ENCODE measurements around the gene DESI1.
A peak's percentile ranks its signal among the peaks of the same experiment; 100 is the strongest.
"Not testable (repeated sequence)": the region's sequence is repeated elsewhere in the genome, so short reads cannot be mapped to it uniquely, and the experiment has no call there.

Gene DESI1

GRCh38 chr22:41620589-41621098 is at the start of gene DESI1:
Gene DESI1 (minus strand): TSS chr22:41621043. CDS start chr22:41620839, 204 bp downstream.
- peak in 1 of 3 experiments; percentile 76 for DNase-seq

GRCh38 chr22:41668971-41669911 is 48.4 kb upstream of the DESI1 start:
- DNase-seq = no peak

DNA sequence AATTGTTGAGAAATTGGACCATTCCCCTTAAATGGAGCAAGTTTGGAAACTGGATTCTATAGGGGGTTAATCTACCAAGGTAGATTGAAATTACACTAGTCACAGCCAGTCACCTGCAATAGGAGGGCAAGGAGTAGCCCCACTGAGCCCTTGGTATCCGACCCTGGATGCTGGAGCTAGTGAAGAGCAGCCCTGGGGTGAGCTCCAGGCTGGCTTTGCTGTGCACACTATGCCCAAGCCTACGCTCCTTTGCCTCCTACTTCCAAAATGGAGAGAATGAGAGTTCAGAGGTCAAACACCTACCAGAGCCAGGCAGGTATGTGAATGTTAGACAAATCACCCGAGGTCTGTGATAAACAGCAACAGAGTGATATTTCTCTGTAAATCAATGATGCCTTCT is 44.1 kb upstream of the DESI1 start:
- DNase-seq = no peak

- no peak for DNase-seq
Observed at GRCh38 chr22:41664490-41664889, 43.6 kb upstream of the DESI1 start.

GRCh38 chr22:41663594-41663993 is 42.8 kb upstream of the DESI1 start:
- DNase-seq = not testable (repeated sequence)

GRCh38 chr22:41661713-41662112 is 40.9 kb upstream of the DESI1 start:
- no peak for DNase-seq

DNA sequence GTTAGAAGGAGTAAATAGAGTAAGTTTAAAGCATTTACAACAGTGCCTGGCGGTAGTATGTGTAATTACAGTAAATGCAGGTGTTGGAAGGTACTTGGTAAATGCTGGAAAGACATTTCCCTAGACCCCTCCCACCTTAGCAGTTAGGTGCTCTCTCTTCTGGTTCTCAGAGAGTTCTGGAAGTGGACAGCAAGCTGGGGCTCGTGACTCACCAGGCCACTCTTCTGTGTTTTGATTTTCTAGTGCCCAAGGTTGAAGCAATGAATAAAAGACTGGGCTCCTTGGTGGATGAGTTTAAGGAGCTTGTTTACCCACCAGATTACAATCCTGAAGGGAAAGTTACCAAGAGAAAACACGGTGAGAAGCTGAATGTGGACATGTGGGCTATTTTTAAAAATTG is 40.2 kb upstream of the DESI1 start:
- no peak for DNase-seq

- no peak for DNase-seq
Observed at GRCh38 chr22:41660416-41660815, 39.6 kb upstream of the DESI1 start.

- DNase-seq = no peak
Observed at GRCh38 chr22:41659941-41660340, 39.1 kb upstream of the DESI1 start.

DNA sequence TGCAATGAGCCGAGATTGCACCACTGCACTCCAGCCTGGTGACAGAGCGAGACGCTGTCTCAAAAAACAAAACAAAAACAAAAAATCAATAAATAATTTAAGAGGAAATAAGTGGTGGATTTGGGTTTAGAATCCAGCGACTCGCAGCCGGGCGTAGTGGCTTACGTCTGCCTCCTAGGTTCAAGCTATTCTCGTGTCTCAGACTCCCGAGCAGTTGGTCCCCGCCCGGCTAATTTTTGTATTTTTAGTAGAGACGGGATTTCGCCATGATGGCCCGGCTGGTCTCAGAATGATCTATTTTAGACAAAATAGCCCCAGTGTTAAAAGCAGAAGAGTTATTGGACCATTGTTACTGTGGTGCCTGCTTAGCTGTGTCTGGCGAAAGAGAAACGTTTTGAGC is 38.0 kb upstream of the DESI1 start:
- no peak for DNase-seq

GRCh38 chr22:41657709-41658108 is 36.9 kb upstream of the DESI1 start:
- DNase-seq = no peak

- DNase-seq = no peak
Observed at GRCh38 chr22:41656556-41656955, 35.7 kb upstream of the DESI1 start.

DNA sequence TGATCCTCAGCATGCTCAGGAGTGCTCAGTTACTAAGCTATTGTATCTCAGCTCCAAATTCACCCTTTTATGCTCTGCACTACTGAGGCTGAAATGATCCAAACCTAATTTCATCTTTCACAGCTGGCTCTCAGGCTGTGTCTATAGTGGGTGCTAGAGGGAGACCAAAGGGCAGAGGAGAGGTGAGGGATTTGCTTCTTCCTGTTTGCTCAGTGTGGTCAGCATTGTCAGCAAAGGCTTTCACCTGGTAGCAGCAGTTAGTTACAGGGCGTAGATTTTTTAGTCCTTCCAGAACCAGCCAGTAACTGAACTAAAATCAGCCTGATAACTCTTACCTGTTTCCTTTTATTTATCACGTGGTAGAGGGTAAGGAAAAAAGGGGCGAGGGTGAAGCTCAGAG is 33.5 kb upstream of the DESI1 start:
- DNase-seq = no peak

- no peak for DNase-seq
Observed at GRCh38 chr22:41650821-41651220, 30.0 kb upstream of the DESI1 start.

DNA sequence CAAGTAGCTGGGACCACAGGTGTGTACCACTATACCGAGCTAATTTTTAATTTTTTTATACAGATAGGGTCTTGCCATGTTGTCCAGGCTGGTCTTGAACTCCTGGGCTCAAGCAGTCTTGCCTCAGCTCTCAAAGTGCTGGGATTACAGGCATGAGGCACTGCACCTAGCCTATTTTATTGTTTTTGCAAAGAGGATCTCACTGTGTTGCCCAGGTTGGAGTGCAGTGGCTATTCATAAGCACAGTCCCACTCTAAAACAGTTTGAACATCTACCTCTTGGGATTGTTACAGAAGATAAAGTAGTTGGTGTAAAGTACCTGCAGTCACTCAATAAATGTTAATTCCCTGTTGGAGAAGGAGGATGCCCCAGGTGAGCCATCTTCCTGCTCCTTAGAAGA is 29.4 kb upstream of the DESI1 start:
- no peak for DNase-seq

DNA sequence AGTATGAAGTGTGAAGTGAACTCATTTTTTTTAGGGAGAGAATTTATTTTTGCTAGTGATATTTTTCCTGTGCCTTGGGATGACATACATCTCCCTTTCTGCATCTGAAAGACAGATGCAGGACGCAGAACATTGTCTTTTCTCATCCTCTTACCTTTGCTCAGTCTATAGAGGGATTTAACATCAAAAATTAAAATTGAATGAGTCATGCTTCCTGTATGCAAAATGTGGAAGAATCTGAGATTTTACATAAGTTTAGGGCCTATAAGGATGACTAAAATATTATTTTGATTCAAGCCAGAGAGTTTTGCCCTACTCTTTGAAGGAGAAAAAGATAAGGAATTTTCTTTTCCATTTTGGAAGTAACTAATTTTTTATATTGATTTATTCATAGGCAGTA is 27.6 kb upstream of the DESI1 start:
- no peak for DNase-seq

GRCh38 chr22:41647771-41648170 is 26.9 kb upstream of the DESI1 start:
- DNase-seq = no peak

DNA sequence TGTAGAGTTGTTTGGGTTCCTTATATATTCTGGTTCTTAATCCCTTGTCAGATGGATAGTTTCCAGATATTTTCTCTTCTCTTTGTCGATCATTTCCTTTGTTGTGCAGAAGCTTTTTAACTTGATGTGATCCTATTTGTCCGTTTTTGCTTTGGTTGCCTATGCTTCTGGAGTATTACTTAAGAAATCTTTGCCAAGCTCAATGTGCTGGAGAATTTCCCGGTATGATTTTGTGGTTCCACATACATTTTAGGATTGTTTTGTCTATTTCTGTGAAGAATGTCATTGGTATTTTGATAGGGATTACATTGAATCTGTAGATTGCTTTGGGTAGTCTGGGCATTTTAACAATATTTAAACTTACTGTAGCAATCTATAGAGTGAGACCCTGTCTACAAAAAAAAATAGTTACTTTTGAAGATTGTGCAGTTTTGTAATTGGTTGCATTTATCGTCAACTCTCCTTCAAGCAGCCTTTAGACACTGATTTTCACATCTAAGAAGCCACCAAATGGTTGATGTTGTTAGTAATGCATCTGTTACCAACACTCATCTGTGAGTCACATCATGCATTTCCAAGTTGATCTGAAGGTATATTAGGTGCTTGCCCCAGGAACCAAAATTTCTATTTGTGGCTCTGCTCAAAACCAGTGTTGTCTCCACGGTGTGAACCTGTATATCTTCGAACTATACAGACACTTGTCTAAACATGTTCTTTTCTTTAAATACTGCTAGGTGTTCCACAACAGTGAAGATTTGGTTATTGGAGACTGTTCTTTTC is 21.7 kb upstream of the DESI1 start:
- DNase-seq = no peak

DNA sequence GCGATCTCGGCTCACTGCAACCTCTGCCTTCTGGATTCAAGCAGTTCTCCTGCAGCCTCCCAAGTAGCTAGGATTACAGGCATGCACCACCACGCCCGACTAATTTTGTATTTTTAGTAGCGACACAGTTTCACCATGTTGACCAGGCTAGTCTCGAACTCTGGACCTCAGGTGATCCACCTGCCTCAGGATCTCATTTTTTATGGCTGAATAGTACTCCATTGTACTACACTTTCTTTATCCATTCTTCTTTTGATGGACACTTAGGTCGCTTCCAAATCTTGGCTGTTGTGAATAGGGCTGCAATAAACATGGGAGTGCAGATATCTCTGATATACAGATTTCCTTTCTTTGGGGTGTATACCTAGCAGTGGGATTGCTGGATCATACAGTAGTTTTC is 21.0 kb upstream of the DESI1 start:
- no peak for DNase-seq

GRCh38 chr22:41638748-41639147 is 17.9 kb upstream of the DESI1 start:
- no peak for DNase-seq

DNA sequence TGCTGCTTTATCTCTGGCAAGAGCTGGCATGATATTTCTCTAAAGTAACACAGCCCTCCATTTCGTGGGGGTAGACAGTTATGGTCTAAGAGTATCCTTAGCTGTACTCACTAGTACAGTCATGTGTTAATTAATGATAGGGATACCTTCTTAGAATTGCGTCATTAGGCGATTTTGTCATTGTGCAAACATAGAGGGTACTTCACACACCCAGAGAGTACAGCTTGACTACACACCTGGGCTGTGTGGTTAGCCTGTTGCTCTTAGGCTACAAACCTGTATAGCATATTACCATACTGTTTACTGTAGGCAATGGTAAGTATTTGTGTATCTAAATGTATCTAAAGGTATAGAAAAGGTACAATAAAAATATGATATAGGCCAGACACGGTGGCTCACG is 17.3 kb upstream of the DESI1 start:
- DNase-seq = no peak

- not testable (repeated sequence) for DNase-seq
Observed at GRCh38 chr22:41637623-41638022, 16.8 kb upstream of the DESI1 start.

- DNase-seq = no peak
Observed at GRCh38 chr22:41636467-41636866, 15.6 kb upstream of the DESI1 start.

DNA sequence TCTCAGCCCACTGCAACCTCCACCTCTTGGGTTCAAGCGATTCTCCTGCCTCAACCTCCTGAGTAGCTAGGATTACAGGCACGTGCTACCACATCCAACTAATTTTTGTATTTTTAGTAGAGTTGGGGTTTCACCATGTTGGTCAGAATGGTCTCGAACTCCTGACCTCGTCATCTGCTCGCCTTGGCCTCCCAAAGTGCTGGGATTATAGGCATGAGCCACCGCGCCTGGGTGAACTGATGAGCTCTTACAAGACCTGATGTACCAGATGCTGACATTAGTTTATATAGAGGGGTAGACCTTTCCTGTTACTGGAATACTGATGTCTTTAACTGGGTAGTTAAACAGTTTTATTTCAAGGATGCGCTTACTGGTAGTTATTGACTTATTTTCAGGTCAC is 13.8 kb upstream of the DESI1 start:
- not testable (repeated sequence) for DNase-seq

All from NCI-H1417 (cell line).